Activated naive CD8-positive, alpha-beta T cell treated with anti-CD3 and anti-CD28 coated beads, Interleukin-2, amount 50 U/mL, for 24 hours (primary cell): ENCODE measurements around the gene GAS2.
A peak's percentile ranks its signal among the peaks of the same experiment; 100 is the strongest.

Experiments
- ATAC-seq: fragments of 150-1000 bp; cut with Tn5 transposase; one replicate; pipeline ENCODE4 v1.10.0; 2021
- DNase-seq: peaks from one replicate; pipeline ENCODE4 v3.0.0; 2021
- H3K27ac Mint-ChIP-seq: one replicate; pipeline ENCODE4 v1.8.0; 2021; ENCODE audit warnings: mild to moderate bottlenecking, mixed read lengths
- H3K27me3 Mint-ChIP-seq: one replicate; pipeline ENCODE4 v1.8.0; 2021; ENCODE audit warnings: mixed read lengths
- H3K36me3 Mint-ChIP-seq: one replicate; pipeline ENCODE4 v1.8.0; 2021; ENCODE audit warnings: low read depth, mixed read lengths
- H3K4me1 Mint-ChIP-seq: one replicate; pipeline ENCODE4 v1.8.0; 2021; ENCODE audit warnings: mixed read lengths
- H3K4me3 Mint-ChIP-seq: one replicate; pipeline ENCODE4 v1.8.0; 2021; ENCODE audit warnings: mild to moderate bottlenecking, moderate library complexity, mixed read lengths
- H3K9me3 Mint-ChIP-seq: one replicate; pipeline ENCODE4 v1.8.0; 2021; ENCODE audit warnings: mixed read lengths

GAS2 gene

DNA sequence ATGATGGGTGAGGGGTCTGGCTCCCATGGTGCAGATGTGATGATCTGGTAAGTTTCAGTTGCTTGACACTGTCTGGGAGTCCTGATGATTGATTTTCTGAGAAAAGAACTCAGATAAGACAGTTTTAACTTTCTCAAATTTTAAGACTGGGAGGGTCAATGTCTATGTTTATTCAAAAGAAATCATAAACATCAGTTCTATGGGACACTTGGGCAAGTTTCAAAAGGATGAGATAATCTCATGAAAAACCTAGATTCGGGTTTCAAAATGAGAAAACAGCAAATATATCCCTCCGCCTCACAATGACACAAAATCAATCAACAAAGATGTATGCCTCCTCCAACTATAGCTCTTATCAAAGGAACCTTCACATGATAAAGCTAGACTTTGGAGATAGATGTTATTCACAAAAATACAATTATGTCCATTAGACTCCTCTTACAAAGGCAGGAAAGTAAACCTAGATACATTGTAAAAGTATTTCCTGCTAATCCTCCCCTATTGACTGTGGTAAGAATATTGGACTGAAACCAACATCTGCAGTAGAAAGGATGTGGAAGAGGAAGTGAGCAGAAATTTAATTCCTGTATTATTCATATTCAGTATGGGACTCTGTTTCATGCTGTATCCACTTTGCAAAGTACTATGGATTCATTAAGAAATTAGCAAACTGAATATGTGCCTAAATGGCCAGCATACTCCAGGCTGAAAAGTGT is 141.6 kb downstream of the GAS2 start:
- peaks cover 6% of the 10 kb centered on the region for H3K36me3 Mint-ChIP-seq
- peaks cover 2% of the 10 kb centered on the region for H3K4me1 Mint-ChIP-seq
- no peak overlapping the region for H3K27ac Mint-ChIP-seq
- H3K9me3 Mint-ChIP-seq: peaks cover 8% of the 10 kb centered on the region
- H3K4me3 Mint-ChIP-seq: no peak overlapping the region
- ATAC-seq (no peak), DNase-seq (no peak)
- no peaks in the 10 kb centered on the region for H3K27me3 Mint-ChIP-seq

GRCh38 chr11:22808571-22809197 is 142.3 kb downstream of the GAS2 start:
- H3K9me3 Mint-ChIP-seq: peaks cover 8% of the 10 kb centered on the region
- no peak for ATAC-seq
- H3K27me3 Mint-ChIP-seq: no peaks in the 10 kb centered on the region
- H3K4me3 Mint-ChIP-seq: no peak overlapping the region
- H3K36me3 Mint-ChIP-seq: peaks cover 6% of the 10 kb centered on the region
- DNase-seq: no peak
- no peak overlapping the region for H3K27ac Mint-ChIP-seq
- H3K4me1 Mint-ChIP-seq: peaks cover 2% of the 10 kb centered on the region

DNA sequence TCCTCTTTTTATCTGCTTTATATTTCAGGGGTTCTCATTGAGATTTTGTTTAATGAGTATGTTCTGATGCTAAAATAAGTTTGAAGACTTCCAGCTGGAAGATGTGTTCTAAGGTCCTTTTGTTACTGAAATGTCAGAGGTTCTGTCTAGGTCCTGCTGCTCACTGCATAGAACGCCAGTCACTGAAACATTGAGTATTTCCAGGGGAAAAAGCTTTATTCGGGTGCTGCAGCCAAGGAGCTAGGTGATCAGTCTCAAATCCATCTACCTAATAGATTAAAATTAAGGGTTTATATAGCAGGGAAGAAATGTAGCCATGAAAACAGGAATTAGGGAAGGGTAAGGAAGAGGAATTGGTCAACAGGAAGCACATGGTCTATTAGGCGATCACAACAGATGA is 143.5 kb downstream of the GAS2 start:
- H3K27ac Mint-ChIP-seq: no peak overlapping the region
- H3K9me3 Mint-ChIP-seq: peaks cover 10% of the 10 kb centered on the region
- no peak for DNase-seq
- no peak for ATAC-seq
- H3K4me3 Mint-ChIP-seq: no peak overlapping the region
- peaks cover 6% of the 10 kb centered on the region for H3K36me3 Mint-ChIP-seq
- H3K27me3 Mint-ChIP-seq: no peaks in the 10 kb centered on the region
- H3K4me1 Mint-ChIP-seq: peaks cover 2% of the 10 kb centered on the region

- H3K4me1 Mint-ChIP-seq: no peaks in the 10 kb centered on the region
- H3K9me3 Mint-ChIP-seq: peaks cover under 1% of the 10 kb centered on the region
- ATAC-seq (no peak), DNase-seq (no peak)
- peaks cover 77% of the 10 kb centered on the region for H3K36me3 Mint-ChIP-seq
- H3K27ac Mint-ChIP-seq: no peak overlapping the region
- H3K4me3 Mint-ChIP-seq: no peak overlapping the region
- H3K27me3 Mint-ChIP-seq: no peaks in the 10 kb centered on the region
Observed at GRCh38 chr11:22822203-22822602, 155.8 kb downstream of the GAS2 start.

- Mint-ChIP-seq H3K27ac (peak overlapping the region; percentile 86), H3K4me1 (peaks cover 10% of the 10 kb centered on the region), H3K36me3 (peaks cover 23% of the 10 kb centered on the region), H3K4me3 (peak overlapping the region; percentile 88), H3K9me3 (no peaks in the 10 kb centered on the region), H3K27me3 (no peaks in the 10 kb centered on the region)
- no peak for ATAC-seq
- no peak for DNase-seq
Observed at GRCh38 chr11:22828373-22828772, 162.0 kb downstream of the GAS2 start.

- Mint-ChIP-seq H3K27me3 (no peaks in the 10 kb centered on the region), H3K4me1 (peaks cover 10% of the 10 kb centered on the region), H3K27ac (peak within 1 kb of the TSS; percentile 86), H3K9me3 (no peaks in the 10 kb centered on the region), H3K4me3 (peak within 1 kb of the TSS; percentile 88), H3K36me3 (peaks cover 16% of the 10 kb centered on the region)
- peak; percentile 97 for DNase-seq
- ATAC-seq: peak; percentile 86
Observed at GRCh38 chr11:22829231-22830081, 163.0 kb downstream of the GAS2 start, which contains the start of gene SVIP. Gene SVIP (minus strand): TSS chr11:22829801. CDS start chr11:22829748, 53 bp downstream.

DNA sequence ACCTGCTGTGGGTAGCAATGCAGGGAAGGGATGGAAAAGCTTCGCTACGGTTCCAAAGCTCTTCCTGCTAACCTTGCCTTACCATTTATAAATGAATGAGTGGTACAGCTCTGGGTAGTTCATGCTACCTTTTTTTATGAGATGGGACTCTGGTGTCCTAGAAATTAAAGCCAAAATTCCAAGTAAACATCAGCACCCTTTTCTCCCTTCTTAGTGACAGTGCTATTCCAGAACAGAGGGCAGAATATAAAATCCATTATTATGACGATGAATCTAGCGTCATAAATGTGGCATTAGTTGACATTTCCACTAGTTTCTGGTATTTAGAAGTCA is 163.6 kb downstream of the GAS2 start:
- peaks cover 10% of the 10 kb centered on the region for H3K4me1 Mint-ChIP-seq
- no peak overlapping the region for H3K27ac Mint-ChIP-seq
- no peak for ATAC-seq
- no peaks in the 10 kb centered on the region for H3K27me3 Mint-ChIP-seq
- peak overlapping the region; percentile 88 for H3K4me3 Mint-ChIP-seq
- peaks cover 10% of the 10 kb centered on the region for H3K36me3 Mint-ChIP-seq
- no peak for DNase-seq
- no peaks in the 10 kb centered on the region for H3K9me3 Mint-ChIP-seq

GRCh38 chr11:22832315-22833015 is 166.1 kb downstream of the GAS2 start:
- ATAC-seq (no peak), DNase-seq (no peak)
- no peaks in the 10 kb centered on the region for H3K9me3 Mint-ChIP-seq
- H3K4me3 Mint-ChIP-seq: no peak overlapping the region
- H3K4me1 Mint-ChIP-seq: peaks cover 10% of the 10 kb centered on the region
- no peaks in the 10 kb centered on the region for H3K27me3 Mint-ChIP-seq
- no peaks in the 10 kb centered on the region for H3K36me3 Mint-ChIP-seq
- no peak overlapping the region for H3K27ac Mint-ChIP-seq

GRCh38 chr11:22846726-22847125 is 180.3 kb downstream of the GAS2 start:
- ATAC-seq (no peak), DNase-seq (no peak)
- no peaks in the 10 kb centered on the region for H3K27me3 Mint-ChIP-seq
- H3K27ac Mint-ChIP-seq: no peak overlapping the region
- peaks cover 4% of the 10 kb centered on the region for H3K36me3 Mint-ChIP-seq
- H3K4me3 Mint-ChIP-seq: no peak overlapping the region
- H3K9me3 Mint-ChIP-seq: no peaks in the 10 kb centered on the region
- H3K4me1 Mint-ChIP-seq: no peaks in the 10 kb centered on the region

GRCh38 chr11:22851477-22851876 is 185.1 kb downstream of the GAS2 start:
- Mint-ChIP-seq H3K36me3 (peaks cover 2% of the 10 kb centered on the region), H3K9me3 (peaks cover 8% of the 10 kb centered on the region), H3K27ac (no peak overlapping the region), H3K4me3 (no peak overlapping the region), H3K27me3 (no peaks in the 10 kb centered on the region), H3K4me1 (no peaks in the 10 kb centered on the region)
- ATAC-seq (no peak), DNase-seq (no peak)

DNA sequence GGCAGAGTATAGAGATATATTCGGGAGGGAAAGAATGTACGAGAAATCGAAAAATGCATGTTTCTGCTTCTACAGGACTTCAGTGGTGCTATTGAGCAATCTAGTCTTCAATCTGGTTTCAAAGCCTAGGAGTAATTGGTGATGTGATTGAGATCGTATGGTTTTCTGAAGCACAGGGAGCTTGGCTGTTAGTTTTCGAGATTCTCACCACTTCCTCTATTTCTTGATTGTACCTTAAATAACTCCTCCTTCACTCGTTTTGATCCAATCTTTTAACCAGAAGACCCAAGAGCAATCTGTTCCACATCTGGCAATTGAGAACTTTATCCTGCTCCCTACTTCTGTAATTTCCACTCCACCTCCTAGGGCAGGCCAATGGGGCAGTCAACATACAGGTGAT is 193.3 kb downstream of the GAS2 start:
- Mint-ChIP-seq H3K27me3 (no peaks in the 10 kb centered on the region), H3K4me3 (no peak overlapping the region), H3K9me3 (no peaks in the 10 kb centered on the region), H3K27ac (no peak overlapping the region), H3K4me1 (no peaks in the 10 kb centered on the region), H3K36me3 (no peaks in the 10 kb centered on the region)
- DNase-seq (no peak), ATAC-seq (no peak)

DNA sequence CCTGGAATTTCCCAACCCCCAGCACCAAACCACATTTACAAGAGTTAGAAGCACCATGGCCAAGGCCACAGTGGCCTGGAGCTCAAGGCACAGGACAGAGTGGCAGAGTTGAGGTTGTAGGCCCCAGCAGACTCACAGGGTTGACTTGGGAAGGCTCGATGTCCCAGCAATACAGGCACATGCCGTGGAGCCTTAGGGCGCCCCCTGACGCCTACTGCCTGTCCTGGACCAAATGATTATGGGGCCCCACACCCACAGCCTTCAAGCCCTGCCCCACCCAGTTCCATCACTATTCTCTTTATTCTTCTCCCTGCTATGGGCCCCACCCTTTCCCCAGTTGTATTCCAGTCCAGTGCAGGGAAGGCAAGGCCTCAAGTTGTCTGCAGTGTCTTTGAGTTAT is 193.8 kb downstream of the GAS2 start, which contains the start of gene CCDC179:
Gene CCDC179 (minus strand): TSS at position 234 of the 400 bp plus-strand sequence. CDS start 53 bp downstream, at position 181.
- no peaks in the 10 kb centered on the region for H3K9me3 Mint-ChIP-seq
- no peaks in the 10 kb centered on the region for H3K4me1 Mint-ChIP-seq
- ATAC-seq (no peak), DNase-seq (no peak)
- no peak within 1 kb of the TSS for H3K27ac Mint-ChIP-seq
- no peaks in the 10 kb centered on the region for H3K27me3 Mint-ChIP-seq
- H3K36me3 Mint-ChIP-seq: no peaks in the 10 kb centered on the region
- H3K4me3 Mint-ChIP-seq: no peak within 1 kb of the TSS
